ENCODE results near the gene SORBS1. TPM values are rescaled to one million over a fixed set of nuclear protein-coding genes. Genes with fewer than 3 reads are reported as not detected.
A peak's percentile ranks its signal among the peaks of the same experiment; 100 is the strongest.

Gene SORBS1
- total RNA-seq, 2 donors from 2014 or later = 16.7 to 17.9 TPM

DNA sequence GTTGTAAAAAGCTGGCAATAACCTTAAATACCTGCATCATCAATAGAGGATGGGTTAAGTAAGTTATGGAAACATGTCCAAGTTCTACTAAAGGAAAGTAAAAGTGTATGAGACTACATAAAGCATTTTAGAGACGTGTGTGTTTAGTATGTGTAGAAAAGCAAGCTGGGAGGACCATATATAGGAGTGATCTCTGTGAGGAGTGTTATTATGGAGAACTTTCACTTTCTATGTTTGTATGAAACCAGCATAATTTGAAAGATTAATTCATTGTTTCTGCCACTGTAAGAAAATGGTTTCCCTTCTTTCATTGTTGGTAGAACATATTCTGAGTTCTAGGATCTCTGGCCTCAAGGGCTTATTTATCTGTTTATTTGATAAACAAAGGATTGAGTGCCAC, 251.2 kb downstream of the SORBS1 start:
- TF ChIP-seq, protein P1, sequence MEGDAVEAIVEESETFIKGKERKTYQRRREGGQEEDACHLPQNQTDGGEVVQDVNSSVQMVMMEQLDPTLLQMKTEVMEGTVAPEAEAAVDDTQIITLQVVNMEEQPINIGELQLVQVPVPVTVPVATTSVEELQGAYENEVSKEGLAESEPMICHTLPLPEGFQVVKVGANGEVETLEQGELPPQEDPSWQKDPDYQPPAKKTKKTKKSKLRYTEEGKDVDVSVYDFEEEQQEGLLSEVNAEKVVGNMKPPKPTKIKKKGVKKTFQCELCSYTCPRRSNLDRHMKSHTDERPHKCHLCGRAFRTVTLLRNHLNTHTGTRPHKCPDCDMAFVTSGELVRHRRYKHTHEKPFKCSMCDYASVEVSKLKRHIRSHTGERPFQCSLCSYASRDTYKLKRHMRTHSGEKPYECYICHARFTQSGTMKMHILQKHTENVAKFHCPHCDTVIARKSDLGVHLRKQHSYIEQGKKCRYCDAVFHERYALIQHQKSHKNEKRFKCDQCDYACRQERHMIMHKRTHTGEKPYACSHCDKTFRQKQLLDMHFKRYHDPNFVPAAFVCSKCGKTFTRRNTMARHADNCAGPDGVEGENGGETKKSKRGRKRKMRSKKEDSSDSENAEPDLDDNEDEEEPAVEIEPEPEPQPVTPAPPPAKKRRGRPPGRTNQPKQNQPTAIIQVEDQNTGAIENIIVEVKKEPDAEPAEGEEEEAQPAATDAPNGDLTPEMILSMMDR (conservative IDR thresholded peaks at IDR 0.05) = no peak
- Histone ChIP-seq H3K4me1 (ENCODE audit: control insufficient read depth, insufficient read depth, low read length) (peaks cover 39% of the 10 kb centered on the region), H3K36me3 (ENCODE audit: control insufficient read depth, insufficient read depth, low read length) (no peaks in the 10 kb centered on the region), H3K27ac (ENCODE audit: low read depth, low read length) (no peak overlapping the region), H3K9ac (ENCODE audit: extremely low read depth, low read length, poor library complexity, severe bottlenecking) (no peak overlapping the region), H3K27me3 (ENCODE audit: control insufficient read depth, insufficient read depth, low read length, poor library complexity, severe bottlenecking) (no peaks in the 10 kb centered on the region), H3K9me3 (ENCODE audit: control insufficient read depth, low read length) (no peaks in the 10 kb centered on the region), H3K4me3 (ENCODE audit: low read length) (peak overlapping the region; percentile 32)
- Mint-ChIP-seq H3K27ac (peak overlapping the region; percentile 14), H3K36me3 (ENCODE audit: low read depth) (no peaks in the 10 kb centered on the region), H3K4me1 (peaks cover 81% of the 10 kb centered on the region), H3K4me3 (no peak overlapping the region), H3K27me3 (ENCODE audit: insufficient read depth) (peaks cover 3% of the 10 kb centered on the region), H3K9me3 (no peaks in the 10 kb centered on the region)
- DNase-seq = no peak
- WGBS, 2 experiments (ENCODE audit: insufficient coverage in 1 of 2, insufficient read length in 1 of 2) = 87 to 100% methylated on average over 1 of the region's 1 CpG

DNA sequence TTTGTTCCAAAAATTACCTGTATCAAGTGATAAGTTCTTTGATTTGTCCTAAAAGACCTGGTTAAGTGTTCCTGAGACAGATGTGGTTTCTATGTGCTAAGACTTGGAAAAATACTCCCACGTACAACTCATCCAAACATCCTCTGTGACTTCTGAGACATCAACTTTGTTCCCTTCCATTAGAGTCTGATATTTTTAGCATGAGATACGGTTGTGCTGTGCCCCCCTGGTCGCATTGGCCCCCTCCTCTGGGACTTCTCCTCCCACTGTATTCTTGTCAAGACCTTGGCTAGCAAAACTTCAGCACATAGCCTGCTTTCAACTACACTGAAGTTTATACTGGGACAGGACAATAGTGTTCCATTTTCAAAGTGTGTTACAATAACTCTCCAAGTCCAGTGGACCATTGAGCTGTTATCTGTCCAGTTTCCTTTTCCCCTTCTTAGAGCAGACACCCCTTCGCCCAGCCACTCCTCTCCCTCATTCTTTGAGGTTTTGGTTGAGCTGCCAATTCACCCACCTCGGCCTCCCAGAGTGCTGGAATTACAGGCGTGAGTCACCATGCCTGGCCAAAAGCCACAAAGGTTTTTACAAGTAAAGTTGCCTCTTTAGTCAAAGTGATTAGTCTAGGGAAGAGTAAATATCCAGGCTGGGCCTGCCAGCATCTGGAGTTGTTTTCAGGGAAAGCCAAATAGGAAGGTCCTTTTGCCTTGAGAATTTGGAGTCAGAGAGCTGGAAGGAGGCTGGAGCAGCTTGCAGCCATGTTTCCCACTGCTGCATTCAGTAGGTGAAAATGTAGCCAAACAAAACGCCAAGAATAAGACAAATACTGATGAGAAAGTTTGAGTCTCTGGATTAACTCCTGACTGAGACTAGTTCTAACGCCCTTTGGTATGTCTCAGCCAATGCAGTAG, 252.5 kb downstream of the SORBS1 start:
- no peaks in the 10 kb centered on the region for H3K36me3 Mint-ChIP-seq (ENCODE audit: low read depth)
- WGBS, 2 experiments (ENCODE audit: insufficient coverage in 1 of 2, insufficient read length in 1 of 2) = 74 to 82% methylated on average over 7 to 8 of the region's 8 CpGs
- no peak overlapping the region for H3K27ac ChIP-seq (ENCODE audit: low read depth, low read length)
- H3K9ac ChIP-seq (ENCODE audit: extremely low read depth, low read length, poor library complexity, severe bottlenecking) = peak overlapping the region; percentile 38
- H3K4me1 Mint-ChIP-seq = peaks cover 68% of the 10 kb centered on the region
- H3K9me3 ChIP-seq (ENCODE audit: control insufficient read depth, low read length) = no peaks in the 10 kb centered on the region
- DNase-seq = peak; percentile 89
- H3K27ac Mint-ChIP-seq = peak overlapping the region; percentile 89
- TF ChIP-seq, protein P1 (conservative IDR thresholded peaks at IDR 0.05) = no peak
- H3K9me3 Mint-ChIP-seq = no peaks in the 10 kb centered on the region
- no peaks in the 10 kb centered on the region for H3K27me3 ChIP-seq (ENCODE audit: control insufficient read depth, insufficient read depth, low read length, poor library complexity, severe bottlenecking)
- H3K4me3 Mint-ChIP-seq = no peak overlapping the region
- H3K4me3 ChIP-seq (ENCODE audit: low read length) = peak overlapping the region; percentile 12
- no peaks in the 10 kb centered on the region for H3K36me3 ChIP-seq (ENCODE audit: control insufficient read depth, insufficient read depth, low read length)
- peaks cover 3% of the 10 kb centered on the region for H3K27me3 Mint-ChIP-seq (ENCODE audit: insufficient read depth)
- H3K4me1 ChIP-seq (ENCODE audit: control insufficient read depth, insufficient read depth, low read length) = peaks cover 42% of the 10 kb centered on the region

DNA sequence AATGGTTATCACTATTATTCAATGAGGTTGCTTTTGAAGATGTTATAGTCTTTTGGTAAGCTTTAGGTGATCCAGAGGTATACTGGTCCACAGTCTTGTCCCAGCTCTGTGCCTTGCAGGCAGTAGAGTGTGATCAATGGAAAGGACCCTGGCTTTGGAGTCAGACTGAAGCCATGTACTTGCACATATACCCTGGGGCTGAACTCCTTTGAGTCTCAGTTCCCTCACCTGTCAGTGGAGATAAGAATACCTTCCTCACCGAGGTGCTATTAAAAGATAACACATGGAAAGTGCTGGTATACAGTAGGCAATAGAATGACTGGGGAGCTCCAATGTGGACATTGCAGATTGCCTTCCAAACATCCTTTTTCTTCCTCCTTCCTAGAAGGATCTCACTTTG, 254.3 kb downstream of the SORBS1 start:
- Histone ChIP-seq H3K27me3 (ENCODE audit: control insufficient read depth, insufficient read depth, low read length, poor library complexity, severe bottlenecking) (no peaks in the 10 kb centered on the region), H3K4me1 (ENCODE audit: control insufficient read depth, insufficient read depth, low read length) (peaks cover 39% of the 10 kb centered on the region), H3K27ac (ENCODE audit: low read depth, low read length) (no peak overlapping the region), H3K36me3 (ENCODE audit: control insufficient read depth, insufficient read depth, low read length) (no peaks in the 10 kb centered on the region), H3K9ac (ENCODE audit: extremely low read depth, low read length, poor library complexity, severe bottlenecking) (no peak overlapping the region), H3K9me3 (ENCODE audit: control insufficient read depth, low read length) (no peaks in the 10 kb centered on the region), H3K4me3 (ENCODE audit: low read length) (no peak overlapping the region)
- Mint-ChIP-seq H3K36me3 (ENCODE audit: low read depth) (no peaks in the 10 kb centered on the region), H3K27me3 (ENCODE audit: insufficient read depth) (peaks cover 3% of the 10 kb centered on the region), H3K9me3 (no peaks in the 10 kb centered on the region), H3K4me3 (no peak overlapping the region), H3K27ac (no peak overlapping the region), H3K4me1 (peaks cover 52% of the 10 kb centered on the region)
- DNase-seq = no peak
- TF ChIP-seq, protein P1 (conservative IDR thresholded peaks at IDR 0.05) = no peak
- WGBS, 2 experiments (ENCODE audit: insufficient coverage in 1 of 2, insufficient read length in 1 of 2) = 79 to 100% methylated on average over 1 of the region's 1 CpG

All from endodermal cell (in vitro differentiated cells).